LHCN-M2 (cell line): ENCODE results near the gene TM7SF3. TPM values are rescaled to one million over a fixed set of nuclear protein-coding genes. Genes with fewer than 3 reads are reported as not detected.

Experiments used
- DNase-seq: peaks from one replicate; pipeline ENCODE4 v3.0.0-alpha.2; 2012; ENCODE audit warnings: low read depth
- total RNA-seq: library from RNA; depleted of rRNA; stranded (reverse); fragments of >200 nt; gene quantifications from 2 replicates; pipeline ENCODE4 v1.2.3, GENCODE V29; 2014; rRNA removed

TM7SF3 gene
- total RNA-seq, 1 experiment from 2014 or later, result 60.0 TPM

DNA sequence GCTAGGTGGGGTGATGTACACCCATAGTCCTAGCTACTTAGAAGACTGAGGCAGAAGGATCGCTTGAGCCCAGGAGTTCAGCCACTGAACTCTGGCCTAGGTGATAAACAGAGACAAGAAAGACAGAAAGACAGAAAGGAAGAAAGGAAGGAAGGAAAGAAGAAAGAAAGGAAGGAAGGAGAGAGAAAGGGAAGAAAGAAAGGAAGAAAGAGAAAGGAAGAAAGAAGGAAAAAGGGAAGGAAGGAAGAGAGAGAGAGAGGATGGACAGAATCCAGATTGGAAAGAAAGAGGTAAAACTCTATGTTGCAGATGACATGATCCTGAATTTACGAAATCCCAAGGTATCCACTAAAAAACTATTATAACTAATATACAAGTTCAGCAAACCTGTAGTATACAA is 84.6 kb downstream of the TM7SF3 start:
- no peak for DNase-seq

DNA sequence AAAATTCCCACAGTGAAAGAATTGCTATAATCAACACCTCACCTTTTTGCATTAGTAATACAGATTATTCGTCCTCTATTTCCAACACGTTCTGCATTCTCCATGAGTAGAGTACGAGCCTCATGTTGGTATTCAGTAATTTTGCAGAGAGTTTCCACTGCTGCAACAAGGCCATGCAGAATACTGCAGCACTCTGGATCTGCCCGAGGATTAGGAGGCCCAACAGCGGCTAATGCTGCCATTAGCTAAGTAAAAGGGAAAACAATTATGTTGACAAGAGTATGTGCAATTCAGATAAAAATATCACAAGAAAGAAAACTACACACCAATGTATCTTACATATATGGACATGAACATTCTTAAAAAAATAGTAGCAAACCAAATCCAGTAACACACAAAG is 85.5 kb downstream of the TM7SF3 start:
- DNase-seq, result no peak

Other genes starting within 250 kb of the TM7SF3 start
- 3.3 and 6.9 TPM in 2 replicates for gene ITPR2, start 181.2 kb downstream of the TM7SF3 start, total RNA-seq
- gene INTS13, start 76.4 kb downstream of the TM7SF3 start, total RNA-seq, result 46.3 and 56.4 TPM in 2 replicates
- gene FGFR1OP2, start 75.9 kb downstream of the TM7SF3 start, total RNA-seq, result 50.0 and 53.4 TPM in 2 replicates
- gene MED21, start 8.2 kb upstream of the TM7SF3 start, total RNA-seq, result 46.1 and 55.9 TPM in 2 replicates
- gene C12orf71, start 68.2 kb upstream of the TM7SF3 start, total RNA-seq, result not detected in 2 replicates
- 9.1 and 14.2 TPM in 2 replicates for gene STK38L, start 229.9 kb upstream of the TM7SF3 start, total RNA-seq